NCI-H446 treated with DMSO at 0.1 percent for 48 hours (cell line): ENCODE measurements around the gene BIRC5.
"Not testable (repeated sequence)": the region's sequence is repeated elsewhere in the genome, so short reads cannot be mapped to it uniquely, and the experiment has no call there.

Source experiments
- DNase-seq: peaks from one replicate; lab custom pipeline; 2025; lab: John Stamatoyannopoulos, UW

The BIRC5 gene

GRCh38 chr17:78240012-78240655 is 26.1 kb downstream of the BIRC5 start:
- no peak for DNase-seq

GRCh38 chr17:78240839-78241238 is 26.8 kb downstream of the BIRC5 start:
- no peak for DNase-seq

GRCh38 chr17:78241277-78242023 is 27.4 kb downstream of the BIRC5 start:
- DNase-seq, result no peak

- no peak for DNase-seq
Measured at GRCh38 chr17:78242024-78242742, 28.1 kb downstream of the BIRC5 start.

DNA sequence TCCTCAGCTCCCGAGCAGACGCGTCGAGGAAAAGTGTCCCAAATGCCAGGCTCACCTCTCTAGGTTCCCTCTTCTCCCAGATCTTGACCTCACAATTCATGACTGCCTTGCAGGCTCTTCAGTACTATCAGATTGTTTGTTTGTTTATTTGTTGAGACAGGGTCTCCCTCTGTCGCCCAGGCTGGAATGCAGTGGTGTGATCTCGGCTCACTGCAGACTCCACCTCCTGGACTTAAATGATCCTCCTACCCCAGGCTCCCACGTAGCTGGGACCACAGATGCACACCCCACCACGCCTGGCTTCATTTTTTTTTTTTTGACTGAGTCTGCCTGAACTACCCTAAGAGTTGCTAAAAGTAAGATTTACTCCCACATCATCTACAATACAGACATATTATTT is 33.3 kb downstream of the BIRC5 start:
- DNase-seq, result no peak

GRCh38 chr17:78248051-78248914 is 34.2 kb downstream of the BIRC5 start:
- no peak for DNase-seq

DNA sequence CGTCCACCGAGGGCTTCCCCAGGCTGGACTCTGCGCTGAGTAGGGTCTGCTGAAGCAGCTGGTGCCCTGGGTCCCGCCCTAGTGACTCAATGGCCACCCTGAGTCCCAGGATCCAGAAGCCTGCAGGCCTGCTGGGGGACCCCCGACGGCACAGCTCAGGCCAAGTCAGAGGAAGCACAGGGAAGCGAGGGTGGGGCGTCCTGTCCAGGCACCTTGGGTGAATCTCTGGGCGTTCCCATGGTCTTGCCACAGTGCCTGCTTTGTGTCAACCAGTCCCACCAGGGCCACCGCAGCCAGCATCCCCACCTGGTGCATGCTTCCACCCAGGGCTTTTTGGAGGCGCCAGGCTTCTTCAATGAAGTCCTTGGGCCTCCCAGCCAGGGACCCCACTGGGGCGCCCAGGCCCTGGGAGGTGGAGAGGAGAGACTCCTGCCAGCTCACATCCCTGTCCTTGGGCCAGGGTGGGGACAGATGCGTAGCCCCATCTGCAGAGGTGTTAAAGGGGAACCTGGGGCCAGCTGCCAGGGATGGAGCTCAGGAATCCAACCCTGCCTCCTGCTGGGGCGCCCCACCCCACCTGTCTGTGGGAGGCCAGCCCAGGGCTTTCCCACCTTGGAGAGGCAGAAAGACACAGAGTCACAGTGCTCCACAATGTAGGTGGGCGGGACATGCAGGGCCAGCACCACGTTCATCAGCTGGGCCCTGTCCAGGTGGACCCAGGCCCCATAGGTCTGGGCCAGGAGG is 35.2 kb downstream of the BIRC5 start:
- no peak for DNase-seq

- DNase-seq, result no peak
Measured at GRCh38 chr17:78249818-78250806, 36.1 kb downstream of the BIRC5 start.

DNA sequence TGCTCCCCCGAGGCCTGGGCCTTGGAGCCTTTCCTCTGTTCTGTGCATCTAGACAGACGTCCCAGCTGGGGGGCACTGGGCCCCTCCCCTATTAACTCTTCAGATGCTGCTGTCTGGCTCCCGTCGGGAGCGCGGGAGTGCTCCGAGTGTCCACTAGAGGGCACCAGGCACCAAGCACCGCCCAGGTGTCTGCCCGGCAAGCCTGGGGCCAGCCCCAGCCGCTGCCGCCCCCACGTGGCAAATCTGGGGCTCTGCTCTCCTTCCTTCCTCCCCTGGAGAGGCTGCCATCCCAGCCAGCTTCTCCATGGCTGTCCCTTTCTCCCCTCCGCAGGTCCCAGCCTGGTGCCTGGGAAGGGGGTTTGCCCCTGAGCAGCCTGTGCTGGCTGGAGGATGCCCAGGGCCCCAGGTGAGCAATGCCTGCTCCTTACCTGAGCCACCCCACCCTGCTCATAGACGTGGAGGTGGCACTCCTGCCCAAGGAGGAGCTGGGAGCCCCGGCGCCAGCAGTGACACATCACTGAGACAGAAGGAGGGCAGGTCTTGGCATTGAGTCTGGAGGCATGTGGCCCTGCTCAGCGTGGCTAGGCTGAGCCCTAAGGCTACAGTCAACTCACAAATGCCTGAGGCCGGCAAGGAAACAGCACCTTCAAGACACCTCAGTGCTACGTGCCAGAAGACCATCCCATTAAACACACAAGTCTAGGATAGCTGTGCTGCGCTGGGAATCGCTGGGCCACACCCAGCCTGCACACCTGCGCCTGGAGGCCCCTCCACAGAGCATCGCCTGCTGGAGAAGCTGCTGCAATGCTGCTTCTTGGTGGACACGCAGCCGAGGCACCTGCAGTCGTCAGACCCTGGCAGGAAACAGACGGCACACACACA is 37.1 kb downstream of the BIRC5 start:
- peak; percentile 74 for DNase-seq

DNA sequence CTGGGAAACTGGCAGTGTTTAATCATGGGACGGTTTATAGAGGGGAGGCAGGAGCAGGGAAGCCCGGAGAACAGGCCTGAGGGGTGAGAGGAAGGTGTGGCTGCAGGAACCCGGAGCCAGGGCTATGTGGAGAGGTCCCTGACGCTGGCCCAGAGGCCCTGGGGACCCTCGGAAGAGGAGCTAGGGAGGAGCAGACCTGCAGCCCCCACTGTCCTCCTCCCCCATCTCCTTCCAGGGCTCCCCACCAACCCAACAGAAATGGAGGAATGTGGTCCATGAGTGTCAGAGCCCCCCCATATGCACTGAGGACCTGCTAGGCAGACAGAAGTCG is 37.7 kb downstream of the BIRC5 start:
- no peak for DNase-seq

DNA sequence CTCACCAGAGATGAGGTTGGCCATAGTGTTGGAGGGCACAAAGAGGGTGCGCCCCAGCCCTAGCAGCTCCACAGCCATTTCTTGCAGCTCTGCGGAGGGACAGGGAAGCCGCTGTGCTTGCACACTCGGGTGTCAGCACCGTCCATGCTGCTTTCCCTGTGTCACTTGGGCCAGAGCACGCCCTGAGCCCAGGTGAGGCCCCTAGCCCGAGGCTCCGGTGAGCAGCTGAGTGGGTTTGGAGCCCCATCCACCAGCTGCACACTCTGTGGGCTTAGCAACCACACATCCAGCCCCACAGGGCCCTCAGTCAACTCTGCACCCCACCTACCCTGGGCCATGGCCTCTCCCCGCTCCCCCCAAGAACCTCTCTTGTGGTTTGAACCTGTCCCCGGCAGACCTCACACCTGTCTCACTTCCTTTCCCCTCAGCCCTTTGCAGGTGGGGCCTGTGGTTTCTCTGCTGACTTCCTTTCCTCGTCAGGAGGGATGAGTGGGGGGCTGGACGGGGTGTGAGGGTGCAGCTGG is 38.1 kb downstream of the BIRC5 start:
- DNase-seq, result no peak

DNA sequence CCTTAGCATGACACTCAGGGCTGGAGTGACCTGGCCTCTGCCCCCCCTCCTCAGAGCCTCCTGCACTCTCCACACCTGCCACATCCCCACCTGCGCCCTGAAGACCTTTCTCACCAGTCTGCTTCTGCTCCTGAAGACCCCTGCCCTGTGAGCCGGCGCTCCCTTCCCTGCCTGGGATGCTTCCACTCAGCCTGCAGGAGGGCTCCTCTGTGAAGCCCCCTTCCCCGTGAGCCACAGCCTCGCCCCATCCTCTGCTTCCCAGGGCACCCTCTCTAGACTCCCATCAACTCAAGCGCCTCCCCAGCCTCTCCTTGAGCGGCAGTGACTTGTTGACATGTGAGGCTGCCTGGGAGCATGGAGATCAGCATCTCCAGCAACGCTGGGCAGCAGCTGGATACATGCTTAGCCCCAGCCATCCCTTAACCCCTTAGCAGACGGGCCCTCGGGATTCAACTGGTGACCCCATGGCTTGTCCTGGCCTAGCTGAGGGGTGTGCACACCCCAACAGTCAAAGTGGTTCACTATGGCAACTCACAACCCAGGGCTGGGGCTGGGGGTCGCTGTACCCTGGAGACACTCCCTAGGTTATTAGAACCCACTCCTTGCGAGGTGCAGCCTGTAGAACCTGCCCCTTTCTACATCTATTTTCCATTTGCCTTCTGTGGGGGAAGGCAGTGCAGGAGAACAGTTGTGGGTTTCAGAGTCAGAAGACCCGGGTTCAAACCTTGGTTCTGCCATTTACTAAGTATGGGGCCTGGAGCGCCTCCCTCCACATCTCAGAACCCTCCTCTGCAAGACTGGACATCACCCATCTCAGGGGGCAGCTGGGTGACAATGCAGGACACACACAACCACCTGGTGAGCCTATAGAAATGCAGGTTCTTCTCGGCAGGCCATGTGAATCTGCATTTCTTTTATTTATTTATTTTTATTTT is 38.9 kb downstream of the BIRC5 start:
- no peak for DNase-seq

DNA sequence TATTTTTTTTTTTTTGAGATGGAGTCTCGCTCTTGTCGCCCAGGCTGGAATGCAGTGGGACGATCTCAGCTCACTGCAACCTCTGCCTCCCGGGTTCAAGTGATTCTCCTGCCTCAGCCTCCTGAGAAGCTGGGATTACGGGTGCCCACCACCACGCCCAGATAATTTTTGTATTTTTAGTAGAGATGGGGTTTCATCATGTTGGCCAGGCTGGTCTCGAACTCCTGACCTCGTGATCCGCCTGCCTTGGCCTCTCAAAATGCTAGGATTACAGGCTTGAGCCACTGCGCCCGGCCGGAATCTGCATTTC is 39.5 kb downstream of the BIRC5 start:
- not testable (repeated sequence) for DNase-seq

- DNase-seq, result peak; percentile 72
Measured at GRCh38 chr17:78253946-78254672, 40.1 kb downstream of the BIRC5 start.

DNA sequence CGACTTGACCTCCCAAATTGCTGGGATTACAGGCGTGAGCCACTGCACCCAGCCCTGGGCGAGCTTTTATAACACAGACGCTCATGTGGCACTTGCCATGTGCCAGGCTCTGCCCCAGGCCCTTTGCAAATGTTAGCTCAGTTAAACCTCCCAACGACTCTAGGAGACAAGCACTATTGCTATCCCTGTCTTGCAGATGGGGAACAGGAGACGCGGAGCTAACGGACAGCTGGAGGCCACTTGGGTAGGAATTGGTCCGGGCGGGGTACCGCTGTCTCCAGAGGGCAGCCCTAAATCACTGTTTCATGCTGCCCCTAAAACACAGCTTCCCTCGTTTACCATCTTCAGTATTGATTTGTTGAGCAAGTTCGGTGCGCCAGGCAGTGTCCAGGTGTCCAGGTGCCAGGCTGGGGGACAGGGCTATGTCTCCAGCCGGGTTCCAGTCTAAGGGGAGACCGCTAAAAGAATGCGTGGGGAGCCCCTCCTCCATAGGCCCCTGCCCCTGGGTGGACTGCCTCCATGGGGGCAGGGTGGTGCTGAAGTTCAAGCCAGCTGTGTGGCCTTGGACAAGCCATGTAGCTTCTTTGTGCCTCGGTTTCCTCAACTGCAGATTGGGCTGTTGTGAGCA is 41.1 kb downstream of the BIRC5 start:
- no peak for DNase-seq

GRCh38 chr17:78255953-78256706 is 42.1 kb downstream of the BIRC5 start:
- no peak for DNase-seq
